H1 (cell line): Measurements from ENCODE around the gene WDR59. TPM values are rescaled to one million over a fixed set of nuclear protein-coding genes. Genes with fewer than 3 reads are reported as not detected.

Experiments used
- EP300 ChIP-seq, 2 experiments: IDR thresholded peaks; 1 replicate in 1 of 2; 2 replicates in 1 of 2; pipeline ENCODE4 v1.6.1; 2011 to 2012; ENCODE audit warnings: low read depth in 2 of 2, low read length in 2 of 2, mild to moderate bottlenecking in 2 of 2, borderline replicate concordance in 1 of 2, inconsistent platforms in 1 of 2, moderate library complexity in 1 of 2
- GABPA ChIP-seq: IDR thresholded peaks from 2 replicates; pipeline ENCODE4 v1.6.1; 2011; ENCODE audit warnings: mild to moderate bottlenecking, low read length, moderate library complexity, borderline replicate concordance; ENCODE audit not compliant: insufficient read depth
- NRF1 ChIP-seq: IDR thresholded peaks from 2 replicates; pipeline ENCODE4 v1.6.1; 2011; ENCODE audit warnings: mild to moderate bottlenecking, low read depth, low read length, improper control_type of control experiment
- polyA plus RNA-seq, 7 experiments: library from polyadenylated mRNA; depleted of rRNA in 3 of 7; stranded (reverse) in 5 of 7; unstranded in 2 of 7; fragments of >200 nt in 5 of 7; fragments of 200-250 nt in 2 of 7; gene quantifications; 1 replicate in 5 of 7; 2 replicates in 1 of 7; 4 replicates in 1 of 7; pipeline versions ENCODE4 v1.2.1 to v1.2.3, GENCODE V29; 2011 to 2013; ENCODE audit warnings: missing spikeins in 2 of 7, mixed read lengths in 2 of 7
- total RNA-seq: library from RNA; stranded (reverse); fragmentation: NEBNext Ultra II Directional; extraction: Animal tissue kit (Norgen Biotek cat#: 25700); gene quantifications from 2 replicates; pipeline ENCODE4 v1.2.1, GENCODE V29; 2021
- TF ChIP-seq, protein P1 (sequence below), 3 experiments: IDR thresholded peaks; 1 replicate in 2 of 3; 2 replicates in 1 of 3; pipeline versions ENCODE4 v1.5.1 to v1.6.1; 2011; ENCODE audit warnings: low read length in 3 of 3, mild to moderate bottlenecking in 3 of 3, inconsistent platforms in 2 of 3, low read depth in 1 of 3, moderate library complexity in 1 of 3; ENCODE audit not compliant: insufficient read depth in 1 of 3; ENCODE audit errors: control extremely low read depth in 1 of 3
- TF ChIP-seq, protein P2 (sequence below): IDR thresholded peaks from 2 replicates; pipeline ENCODE4 v1.6.1; 2012; ENCODE audit warnings: inconsistent platforms

The WDR59 gene
- total and polyA plus RNA-seq, 2 of the 8 experiments (the other 6 are each of a cell fraction or from before 2014, with no cell fraction given): 84.2 to 124 TPM

GRCh38 chr16:75032655-75033054 lies 47.7 kb upstream of the WDR59 start (continued):
- TF ChIP-seq, protein P1, sequence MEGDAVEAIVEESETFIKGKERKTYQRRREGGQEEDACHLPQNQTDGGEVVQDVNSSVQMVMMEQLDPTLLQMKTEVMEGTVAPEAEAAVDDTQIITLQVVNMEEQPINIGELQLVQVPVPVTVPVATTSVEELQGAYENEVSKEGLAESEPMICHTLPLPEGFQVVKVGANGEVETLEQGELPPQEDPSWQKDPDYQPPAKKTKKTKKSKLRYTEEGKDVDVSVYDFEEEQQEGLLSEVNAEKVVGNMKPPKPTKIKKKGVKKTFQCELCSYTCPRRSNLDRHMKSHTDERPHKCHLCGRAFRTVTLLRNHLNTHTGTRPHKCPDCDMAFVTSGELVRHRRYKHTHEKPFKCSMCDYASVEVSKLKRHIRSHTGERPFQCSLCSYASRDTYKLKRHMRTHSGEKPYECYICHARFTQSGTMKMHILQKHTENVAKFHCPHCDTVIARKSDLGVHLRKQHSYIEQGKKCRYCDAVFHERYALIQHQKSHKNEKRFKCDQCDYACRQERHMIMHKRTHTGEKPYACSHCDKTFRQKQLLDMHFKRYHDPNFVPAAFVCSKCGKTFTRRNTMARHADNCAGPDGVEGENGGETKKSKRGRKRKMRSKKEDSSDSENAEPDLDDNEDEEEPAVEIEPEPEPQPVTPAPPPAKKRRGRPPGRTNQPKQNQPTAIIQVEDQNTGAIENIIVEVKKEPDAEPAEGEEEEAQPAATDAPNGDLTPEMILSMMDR (IDR thresholded peaks at IDR 0.05; ENCODE audit: control extremely low read depth in 1 of 3, insufficient read depth in 1 of 3, low read depth in 1 of 3, low read length in 3 of 3): no peak
- no peak for TF ChIP-seq GABPA
- TF ChIP-seq NRF1: no peak
- no peak for TF ChIP-seq EP300 (IDR thresholded peaks at IDR 0.05; ENCODE audit: borderline replicate concordance in 1 of 2, low read depth in 2 of 2, low read length in 2 of 2)
- TF ChIP-seq, protein P2, sequence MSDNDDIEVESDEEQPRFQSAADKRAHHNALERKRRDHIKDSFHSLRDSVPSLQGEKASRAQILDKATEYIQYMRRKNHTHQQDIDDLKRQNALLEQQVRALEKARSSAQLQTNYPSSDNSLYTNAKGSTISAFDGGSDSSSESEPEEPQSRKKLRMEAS: no peak
